C4-2B (cell line): ENCODE data around the gene DAAM1.

Experiments used
- CTCF ChIP-seq: fragments of 450-650 bp; conservative IDR thresholded peaks from 2 replicates; pipeline ENCODE4 v1.5.1; 2017; ENCODE audit warnings: mild to moderate bottlenecking
- ZFX ChIP-seq: fragments of 450-650 bp; IDR thresholded peaks from 2 replicates; pipeline ENCODE4 v1.6.1; 2017

DNA sequence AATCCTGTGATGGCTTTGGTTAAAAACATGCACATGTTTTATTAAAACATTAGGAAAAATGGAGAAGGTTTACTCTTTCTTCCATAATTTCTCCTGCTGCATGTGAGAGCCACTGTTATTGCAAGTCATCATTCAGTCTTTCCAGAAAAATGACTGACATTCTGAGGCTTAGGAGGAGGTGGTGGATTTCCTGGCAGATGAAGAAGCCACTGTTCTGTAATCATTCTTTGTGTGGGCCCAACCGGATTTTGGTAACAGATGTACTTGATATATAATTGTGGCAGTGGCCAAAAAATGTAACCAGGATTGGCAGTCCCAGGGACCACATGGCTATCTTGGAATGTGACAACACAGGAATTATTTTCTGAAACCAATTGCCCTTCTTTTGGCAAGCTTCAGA, 120.2 kb downstream of the DAAM1 start:
- TF ChIP-seq CTCF (no peak), ZFX (no peak)
